GM13976 (cell line): ENCODE measurements around the gene NR5A1.

ENCODE experiments used
- DNase-seq: peaks from one replicate; pipeline ENCODE4 v3.0.0; 2012; ENCODE audit warnings: low spot score
- CTCF ChIP-seq: IDR thresholded peaks from 2 replicates; pipeline ENCODE4 v1.5.1; 2012; ENCODE audit warnings: borderline replicate concordance, mild to moderate bottlenecking; ENCODE audit not compliant: insufficient read depth; ENCODE audit errors: extremely low read depth, missing control alignments, control extremely low read depth
- in situ Hi-C: fragments of 300-500 bp; cut with MboI; formaldehyde crosslinking; loops from one replicate; pipeline ENCODE4 v1.12.0; 2022; ENCODE audit warnings: low sequenced_read_pairs, mixed read lengths, inconsistent platforms; ENCODE audit not compliant: unreplicated experiment

The NR5A1 gene

GRCh38 chr9:124549016-124549415 lies 41.8 kb upstream of the NR5A1 start:
- no peak for DNase-seq
- TF ChIP-seq CTCF = no peak
- in situ Hi-C loops = no loop called here

- no peak for TF ChIP-seq CTCF
- in situ Hi-C loops = no loop called here
- DNase-seq = no peak
Observed at GRCh38 chr9:124544535-124544934, 37.3 kb upstream of the NR5A1 start.

- DNase-seq = no peak
- in situ Hi-C loops = no loop called here
- TF ChIP-seq CTCF = no peak
Observed at GRCh38 chr9:124541824-124542223, 34.6 kb upstream of the NR5A1 start.

DNA sequence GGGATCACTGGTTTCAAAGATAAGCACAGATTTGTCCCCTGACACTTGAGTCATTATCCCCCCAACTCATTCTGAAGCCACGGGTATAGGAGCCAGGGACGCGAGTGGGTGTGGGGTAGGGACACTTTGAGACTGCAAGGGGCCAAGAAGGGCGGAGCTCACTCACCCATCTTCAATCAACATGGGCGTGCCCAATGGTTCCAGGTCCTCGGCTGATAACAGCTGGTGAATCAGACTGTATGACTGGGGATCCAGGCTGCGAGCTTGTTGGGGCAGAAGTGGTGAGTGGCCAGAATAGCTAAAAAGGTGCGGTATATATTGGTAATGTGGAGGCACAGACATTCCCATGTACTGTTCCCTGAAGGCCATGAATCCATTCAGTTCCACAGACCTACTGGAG lies 30.7 kb upstream of the NR5A1 start:
- in situ Hi-C loops = no loop called here
- TF ChIP-seq CTCF = no peak
- no peak for DNase-seq

- no peak for TF ChIP-seq CTCF
- in situ Hi-C loops = no loop called here
- no peak for DNase-seq
Observed at GRCh38 chr9:124535846-124536245, 28.6 kb upstream of the NR5A1 start.

- no peak for DNase-seq
- no peak for TF ChIP-seq CTCF
- in situ Hi-C loops = no loop called here
Observed at GRCh38 chr9:124532897-124533296, 25.7 kb upstream of the NR5A1 start.

DNA sequence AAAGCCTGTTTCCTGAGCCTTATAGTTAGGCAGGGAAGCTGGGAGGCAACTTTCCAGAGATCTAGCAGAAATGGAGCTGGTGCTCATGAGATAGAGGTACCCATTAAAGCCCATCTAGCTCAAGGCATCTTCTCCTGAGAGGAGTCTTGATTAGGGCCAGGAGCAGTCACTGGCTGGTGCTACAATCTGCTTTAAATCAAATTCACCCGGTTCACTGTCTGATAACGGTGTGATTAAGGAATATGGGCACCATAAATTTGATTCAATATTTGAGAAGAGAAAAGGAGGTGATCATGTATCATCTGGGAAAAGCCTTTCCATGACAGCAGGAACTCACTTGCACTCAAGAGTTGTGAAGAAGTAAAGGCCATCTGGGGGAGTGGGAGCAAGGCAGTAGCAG lies 23.9 kb upstream of the NR5A1 start:
- no peak for DNase-seq
- in situ Hi-C loops = no loop called here
- TF ChIP-seq CTCF = no peak
